GM23338 (cell line): ENCODE measurements around the gene ADCY3. TPM values are rescaled to one million over a fixed set of nuclear protein-coding genes. Genes with fewer than 3 reads are reported as not detected.
"Not testable (repeated sequence)": the region's sequence is repeated elsewhere in the genome, so short reads cannot be mapped to it uniquely, and the experiment has no call there.

Experiments
- ATAC-seq: fragments of 200-7000 bp; cut with Tn5 transposase; 3 replicates; pipeline ENCODE4 v1.9.1; 2020
- DNase-seq: peaks from one replicate; pipeline ENCODE4 v3.0.0-alpha.2; 2015; ENCODE audit warnings: low spot score
- H2AFZ ChIP-seq: fragments of 200-600 bp; sonication (generic); 2 replicates; pipeline ENCODE4 v1.8.0; 2016; ENCODE audit warnings: antibody characterized with exemption, mild to moderate bottlenecking, moderate library complexity
- H3F3A ChIP-seq: fragments of 200-600 bp; sonication (generic); replicated peaks from 2 replicates; pipeline ENCODE4 v1.8.0; 2017; ENCODE audit warnings: antibody characterized with exemption, mixed run types, low read depth
- H3K27ac ChIP-seq: fragments of 200-600 bp; sonication (generic); 2 replicates; pipeline ENCODE4 v1.6.1; 2016; ENCODE audit warnings: low read depth
- H3K27me3 ChIP-seq: fragments of 200-600 bp; sonication (generic); 2 replicates; pipeline ENCODE4 v1.8.0; 2016; ENCODE audit warnings: mild to moderate bottlenecking, mixed run types, moderate library complexity; ENCODE audit not compliant: insufficient read depth
- H3K36me3 ChIP-seq: fragments of 200-600 bp; sonication (generic); 2 replicates; pipeline ENCODE4 v1.8.0; 2016; ENCODE audit warnings: mild to moderate bottlenecking; ENCODE audit not compliant: insufficient read depth
- H3K4me1 ChIP-seq: fragments of 200-600 bp; sonication (generic); 2 replicates; pipeline ENCODE4 v1.8.0; 2016; ENCODE audit warnings: mild to moderate bottlenecking, moderate library complexity; ENCODE audit not compliant: insufficient read depth
- H3K4me2 ChIP-seq: fragments of 200-600 bp; sonication (generic); 2 replicates; pipeline ENCODE4 v1.7.1; 2017; ENCODE audit warnings: mixed run types
- H3K4me3 ChIP-seq: fragments of 200-600 bp; sonication (generic); 2 replicates; pipeline ENCODE4 v1.6.1; 2016; ENCODE audit warnings: mixed run types
- H3K79me2 ChIP-seq: fragments of 200-600 bp; sonication (generic); replicated peaks from 2 replicates; pipeline ENCODE4 v1.8.0; 2017; ENCODE audit warnings: mild to moderate bottlenecking; ENCODE audit not compliant: insufficient read depth
- H3K9me2 ChIP-seq: fragments of 200-600 bp; sonication (generic); 2 replicates; pipeline ENCODE4 v1.8.0; 2017; ENCODE audit not compliant: insufficient read depth
- H4K20me1 ChIP-seq: fragments of 200-600 bp; sonication (generic); replicated peaks from 2 replicates; pipeline ENCODE4 v1.8.0; 2017; ENCODE audit warnings: mild to moderate bottlenecking; ENCODE audit not compliant: insufficient read depth
- H3K27ac Mint-ChIP-seq: 2 replicates; pipeline ENCODE4 v1.8.0; 2020; ENCODE audit warnings: inconsistent platforms, mild to moderate bottlenecking, moderate library complexity, mixed read lengths
- H3K27me3 Mint-ChIP-seq: 3 replicates; pipeline ENCODE4 v1.8.0; 2022; ENCODE audit warnings: low read depth, mild to moderate bottlenecking, moderate library complexity, mixed read lengths, inconsistent platforms; ENCODE audit not compliant: insufficient read depth, poor library complexity
- H3K36me3 Mint-ChIP-seq: 3 replicates; pipeline ENCODE4 v1.8.0; 2021; ENCODE audit warnings: low read depth, mild to moderate bottlenecking, inconsistent platforms, moderate library complexity, mixed read lengths
- H3K4me1 Mint-ChIP-seq: 3 replicates; pipeline ENCODE4 v1.8.0; 2020; ENCODE audit warnings: mild to moderate bottlenecking, inconsistent platforms, mixed read lengths
- H3K4me3 Mint-ChIP-seq: 3 replicates; pipeline ENCODE4 v1.8.0; 2021; ENCODE audit warnings: moderate library complexity, mild to moderate bottlenecking, inconsistent platforms, mixed read lengths
- H3K9me3 Mint-ChIP-seq: 3 replicates; pipeline ENCODE4 v1.8.0; 2020; ENCODE audit warnings: moderate library complexity, mild to moderate bottlenecking, inconsistent platforms, mixed read lengths
- CREB1 ChIP-seq: fragments of 250-450 bp; sonication (Bioruptor Pico); IDR thresholded peaks from 2 replicates; pipeline ENCODE4 v1.5.0; 2020; ENCODE audit warnings: low read depth, mild to moderate bottlenecking, moderate library complexity
- EZH2 ChIP-seq: fragments of 200-600 bp; sonication (generic); IDR thresholded peaks from one replicate; pipeline ENCODE4 v1.8.0; 2017; ENCODE audit warnings: antibody characterized with exemption, mild to moderate bottlenecking, low read depth; ENCODE audit not compliant: unreplicated experiment
- EZH2phosphoT487 ChIP-seq: fragments of 200-600 bp; sonication (generic); IDR thresholded peaks from one replicate; pipeline ENCODE4 v1.8.1; 2018; ENCODE audit warnings: antibody characterized with exemption; ENCODE audit not compliant: unreplicated experiment
- JUNB ChIP-seq: IDR thresholded peaks from one replicate; pipeline ENCODE4 v1.6.1; 2016; ENCODE audit warnings: antibody characterized with exemption; ENCODE audit not compliant: unreplicated experiment
- NANOG ChIP-seq: IDR thresholded peaks from 2 replicates; pipeline ENCODE4 v1.6.1; 2016; ENCODE audit warnings: antibody characterized with exemption, borderline replicate concordance
- ZNF114 ChIP-seq: fragments of 250-450 bp; sonication (Bioruptor Pico); IDR thresholded peaks from 2 replicates; pipeline ENCODE4 v1.5.0; 2020; ENCODE audit warnings: mild to moderate bottlenecking, moderate library complexity
- polyA plus RNA-seq: library from polyadenylated mRNA; unstranded; fragments of >200 nt; fragmentation: Nextera tagmentation; extraction: Ambion mirVana; gene quantifications from 2 replicates; pipeline ENCODE4 v1.2.1, GENCODE V29; 2016
- total RNA-seq: library from RNA; depleted of rRNA; stranded (reverse); fragments of >200 nt; shearing (Covaris generic); gene quantifications from 2 replicates; pipeline ENCODE4 v1.2.3, GENCODE V29; 2014
- TF ChIP-seq, protein P1 (sequence below): IDR thresholded peaks from 2 replicates; pipeline ENCODE4 v1.6.1; 2016; ENCODE audit warnings: antibody characterized with exemption
- TF ChIP-seq, protein P2 (sequence below), 2 experiments: fragments of 200-600 bp in 1 of 2; sonication (generic) in 1 of 2; conservative IDR thresholded peaks; 2 replicates each; pipeline versions ENCODE4 v1.5.1 to v1.6.1; 2016 to 2017; ENCODE audit warnings: antibody characterized with exemption in 2 of 2, low read depth in 2 of 2, mild to moderate bottlenecking in 2 of 2, moderate library complexity in 1 of 2

ADCY3 gene
- total and polyA plus RNA-seq, 2 experiments from 2014 or later, result 9.7 to 32.4 TPM

DNA sequence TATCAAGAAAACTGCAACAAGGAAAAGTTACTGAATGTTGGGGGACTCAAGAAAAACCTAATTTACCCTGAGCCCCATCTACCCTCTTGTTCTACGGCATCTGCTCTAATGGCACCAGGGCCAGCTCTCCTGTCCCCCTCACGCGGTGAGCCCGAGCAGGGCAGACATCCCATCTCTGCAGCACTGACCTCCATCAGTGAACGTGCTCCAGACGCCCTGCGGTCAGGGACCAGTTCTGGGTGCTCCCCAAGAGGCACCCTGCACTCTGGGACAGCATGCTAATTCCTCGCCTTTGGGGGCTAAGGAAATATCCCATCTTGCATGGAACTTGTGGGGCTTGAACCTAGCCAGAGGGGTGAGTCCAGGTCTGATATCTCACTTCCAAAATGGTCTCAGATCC, 83.8 kb downstream of the ADCY3 start:
- Histone ChIP-seq H3K36me3 (no peaks in the 10 kb centered on the region), H2AFZ (no peak overlapping the region), H3F3A (no peaks in the 10 kb centered on the region), H3K4me1 (0 out of 2 replicates have a peak, but pooled peaks cover 3% of the 10 kb centered on the region), H3K27ac (no peak overlapping the region), H3K27me3 (no peaks in the 10 kb centered on the region), H3K4me2 (no peak overlapping the region), H3K9me2 (no peaks in the 10 kb centered on the region), H3K79me2 (no peaks in the 10 kb centered on the region), H3K4me3 (no peak overlapping the region), H4K20me1 (no peaks in the 10 kb centered on the region)
- Mint-ChIP-seq H3K9me3 (no peaks in the 10 kb centered on the region), H3K36me3 (peaks cover 44% of the 10 kb centered on the region), H3K4me1 (peaks cover 24% of the 10 kb centered on the region), H3K27ac (no peak overlapping the region), H3K27me3 (peaks cover 9% of the 10 kb centered on the region), H3K4me3 (no peak overlapping the region)
- no peak for ATAC-seq
- DNase-seq, result no peak
- TF ChIP-seq, protein P1, sequence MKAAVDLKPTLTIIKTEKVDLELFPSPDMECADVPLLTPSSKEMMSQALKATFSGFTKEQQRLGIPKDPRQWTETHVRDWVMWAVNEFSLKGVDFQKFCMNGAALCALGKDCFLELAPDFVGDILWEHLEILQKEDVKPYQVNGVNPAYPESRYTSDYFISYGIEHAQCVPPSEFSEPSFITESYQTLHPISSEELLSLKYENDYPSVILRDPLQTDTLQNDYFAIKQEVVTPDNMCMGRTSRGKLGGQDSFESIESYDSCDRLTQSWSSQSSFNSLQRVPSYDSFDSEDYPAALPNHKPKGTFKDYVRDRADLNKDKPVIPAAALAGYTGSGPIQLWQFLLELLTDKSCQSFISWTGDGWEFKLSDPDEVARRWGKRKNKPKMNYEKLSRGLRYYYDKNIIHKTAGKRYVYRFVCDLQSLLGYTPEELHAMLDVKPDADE, result no peak
- TF ChIP-seq JUNB, result no peak
- no peak for TF ChIP-seq CREB1 (CRISPR knock-in tag)
- no peak for TF ChIP-seq EZH2
- no peak for TF ChIP-seq ZNF114 (CRISPR knock-in tag)
- no peak for TF ChIP-seq NANOG
- TF ChIP-seq, protein P2, sequence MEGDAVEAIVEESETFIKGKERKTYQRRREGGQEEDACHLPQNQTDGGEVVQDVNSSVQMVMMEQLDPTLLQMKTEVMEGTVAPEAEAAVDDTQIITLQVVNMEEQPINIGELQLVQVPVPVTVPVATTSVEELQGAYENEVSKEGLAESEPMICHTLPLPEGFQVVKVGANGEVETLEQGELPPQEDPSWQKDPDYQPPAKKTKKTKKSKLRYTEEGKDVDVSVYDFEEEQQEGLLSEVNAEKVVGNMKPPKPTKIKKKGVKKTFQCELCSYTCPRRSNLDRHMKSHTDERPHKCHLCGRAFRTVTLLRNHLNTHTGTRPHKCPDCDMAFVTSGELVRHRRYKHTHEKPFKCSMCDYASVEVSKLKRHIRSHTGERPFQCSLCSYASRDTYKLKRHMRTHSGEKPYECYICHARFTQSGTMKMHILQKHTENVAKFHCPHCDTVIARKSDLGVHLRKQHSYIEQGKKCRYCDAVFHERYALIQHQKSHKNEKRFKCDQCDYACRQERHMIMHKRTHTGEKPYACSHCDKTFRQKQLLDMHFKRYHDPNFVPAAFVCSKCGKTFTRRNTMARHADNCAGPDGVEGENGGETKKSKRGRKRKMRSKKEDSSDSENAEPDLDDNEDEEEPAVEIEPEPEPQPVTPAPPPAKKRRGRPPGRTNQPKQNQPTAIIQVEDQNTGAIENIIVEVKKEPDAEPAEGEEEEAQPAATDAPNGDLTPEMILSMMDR (conservative IDR thresholded peaks at IDR 0.05; ENCODE audit: low read depth in 2 of 2), result no peak
- no peak for TF ChIP-seq EZH2phosphoT487

DNA sequence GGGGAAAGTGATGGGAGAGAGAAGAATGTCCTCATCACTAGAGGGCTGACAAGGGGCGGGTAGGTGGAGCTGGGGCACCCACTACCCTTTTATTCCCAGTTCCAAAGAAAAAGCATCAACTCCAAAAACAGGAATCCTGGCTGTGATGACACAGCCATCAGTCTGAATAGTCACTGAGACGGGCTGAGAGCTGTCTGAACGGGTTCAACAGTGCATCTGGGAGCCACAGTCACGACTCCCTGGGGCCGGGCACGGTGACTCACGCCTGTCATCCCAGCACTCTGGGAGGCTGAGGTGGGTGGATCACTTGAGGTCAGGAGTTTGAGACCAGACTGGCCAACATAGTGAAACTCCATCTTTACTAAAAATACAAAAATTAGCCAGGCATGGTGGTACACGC, 84.6 kb downstream of the ADCY3 start:
- Mint-ChIP-seq H3K4me1 (peaks cover 20% of the 10 kb centered on the region), H3K36me3 (peaks cover 49% of the 10 kb centered on the region)
- not testable (repeated sequence) for H3K9me2 ChIP-seq, H4K20me1 ChIP-seq, ATAC-seq, H3K9me3 Mint-ChIP-seq, H3K36me3 ChIP-seq, H3K4me3 Mint-ChIP-seq, H3K27ac ChIP-seq, H3K27me3 Mint-ChIP-seq, H2AFZ ChIP-seq, H3K4me2 ChIP-seq, H3F3A ChIP-seq, DNase-seq, H3K27ac Mint-ChIP-seq, H3K4me3 ChIP-seq, H3K4me1 ChIP-seq, H3K79me2 ChIP-seq, H3K27me3 ChIP-seq
